HepG2 (cell line): ENCODE results near the gene GATB. TPM values are rescaled to one million over a fixed set of nuclear protein-coding genes. Genes with fewer than 3 reads are reported as not detected.

ENCODE experiments used
- ZBTB40 ChIP-seq, 2 experiments: fragments of 450-650 bp in 1 of 2; sonication (generic) in 1 of 2; formaldehyde crosslinking in 1 of 2; IDR thresholded peaks; 2 replicates each; pipeline versions ENCODE4 v1.6.1 to v1.8.0; 2016 to 2022; ENCODE audit warnings: antibody characterized with exemption in 1 of 2, mild to moderate bottlenecking in 1 of 2, missing genetic modification reagents in 1 of 2
- ZNF512 ChIP-seq: sonication (generic); formaldehyde crosslinking; IDR thresholded peaks from 2 replicates; pipeline ENCODE4 v1.4.0; 2020; ENCODE audit warnings: mild to moderate bottlenecking, missing genetic modification reagents
- polyA plus RNA-seq, 8 experiments: library from polyadenylated mRNA; depleted of rRNA in 3 of 8; stranded (reverse) in 7 of 8; unstranded in 1 of 8; fragments of >200 nt; fragmentation: Illumina TruSeq in 4 of 8; extraction: Trizol in 4 of 8; gene quantifications; 2 replicates each; pipeline versions ENCODE4 v1.2.1 to v1.2.3, GENCODE V29; 2011 to 2016; ENCODE audit warnings: low read depth in 4 of 8, missing spikeins in 1 of 8, mixed read lengths in 1 of 8; ENCODE audit not compliant: insufficient read depth in 1 of 8
- total RNA-seq, 5 experiments: library from RNA; depleted of rRNA; stranded (reverse); fragments of >200 nt; fragmentation: Illumina TruSeq; extraction: Trizol; gene quantifications; 2 replicates each; pipeline ENCODE4 v1.2.3, GENCODE V29; 2016; ENCODE audit warnings: low read depth in 1 of 5

The GATB gene
- total and polyA plus RNA-seq, 2 of the 13 experiments (the other 11 are each of a cell fraction or from before 2014, with no cell fraction given) = 32.3 to 32.4 TPM

- TF ChIP-seq ZBTB40 (IDR thresholded peaks at IDR 0.05) (no peak), ZBTB40 (CRISPR knock-in tag; IDR thresholded peaks at IDR 0.05) (no peak), ZNF512 (CRISPR knock-in tag) (no peak)
- TF ChIP-seq, all 625 proteins: peak for 0
Observed at GRCh38 chr4:151671541-151672059, 89.2 kb downstream of the GATB start (continued).
